GM18502 (cell line): ENCODE data around the gene TTC28.
"Not testable (repeated sequence)": the region's sequence is repeated elsewhere in the genome, so short reads cannot be mapped to it uniquely, and the experiment has no call there.

Experiments used
- ATAC-seq: cut with Tn5 transposase; IDR thresholded peaks from one replicate; pipeline ENCODE4 v1.9.1; 2021; ENCODE audit warnings: mild to moderate bottlenecking; ENCODE audit not compliant: unreplicated experiment, poor library complexity

TTC28 gene

GRCh38 chr22:28095316-28096095 lies 584.1 kb downstream of the TTC28 start:
- no peak for ATAC-seq

DNA sequence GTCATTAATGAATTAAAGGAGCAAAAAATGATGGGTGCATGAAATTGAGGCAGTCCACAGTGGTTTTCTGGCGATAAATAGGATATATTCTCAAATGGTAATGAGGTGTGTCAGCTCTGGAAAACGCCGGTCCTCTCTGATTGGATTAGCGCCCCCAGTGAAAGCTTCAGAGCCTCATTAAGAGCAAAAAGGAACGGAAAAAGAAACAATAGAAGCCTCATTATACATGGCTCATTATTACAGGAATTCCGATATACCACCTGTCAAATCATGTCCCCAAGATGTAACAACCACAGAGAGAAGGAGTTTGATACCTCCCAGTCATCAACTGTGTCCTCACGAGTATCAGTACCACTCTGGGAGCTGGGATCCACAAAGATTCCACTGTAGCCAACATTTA lies 584.9 kb downstream of the TTC28 start:
- ATAC-seq = no peak

GRCh38 chr22:28093711-28094110 lies 585.9 kb downstream of the TTC28 start:
- no peak for ATAC-seq

- ATAC-seq = no peak
Measured at GRCh38 chr22:28091486-28091885, 588.2 kb downstream of the TTC28 start.

DNA sequence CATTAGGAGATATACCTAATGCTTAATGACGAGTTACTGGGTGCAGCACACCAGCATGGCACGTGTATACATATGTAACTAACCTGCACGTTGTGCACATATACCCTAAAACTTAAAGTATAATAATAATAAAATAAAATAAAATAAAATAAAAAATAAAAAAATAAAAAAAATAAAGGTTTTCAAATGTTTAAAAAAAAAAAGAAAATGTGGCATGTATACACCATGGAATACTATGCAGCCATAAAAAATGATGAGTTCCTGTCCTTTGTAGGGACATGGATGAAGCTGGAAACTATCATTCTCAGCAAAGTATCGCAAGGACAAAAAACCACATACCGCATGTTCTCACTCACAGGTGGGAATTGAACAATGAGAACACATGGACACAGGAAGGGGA lies 590.1 kb downstream of the TTC28 start:
- not testable (repeated sequence) for ATAC-seq

- no peak for ATAC-seq
Measured at GRCh38 chr22:28077166-28077565, 602.5 kb downstream of the TTC28 start.

GRCh38 chr22:28075358-28075981 lies 604.2 kb downstream of the TTC28 start:
- no peak for ATAC-seq

DNA sequence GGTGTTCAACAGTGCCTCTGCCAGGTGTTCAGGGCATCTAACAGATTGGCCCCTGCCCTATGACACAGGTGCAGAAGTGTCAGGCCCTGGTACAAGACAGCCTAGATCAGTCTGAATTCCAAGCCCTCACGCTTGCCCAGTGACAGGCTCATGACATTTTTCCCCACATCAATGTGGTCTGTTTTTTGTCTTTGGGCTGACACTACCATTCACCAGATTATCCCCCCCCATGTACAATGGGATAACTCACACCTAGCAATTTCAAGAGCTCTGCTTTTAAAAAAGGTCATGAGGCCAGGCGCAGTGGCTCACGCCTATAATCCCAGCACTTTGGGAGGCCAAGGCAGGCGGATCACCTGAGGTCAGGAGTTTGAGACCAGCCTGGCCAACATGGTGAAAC lies 605.1 kb downstream of the TTC28 start:
- no peak for ATAC-seq

- ATAC-seq = no peak
Measured at GRCh38 chr22:28072066-28072465, 607.6 kb downstream of the TTC28 start.

DNA sequence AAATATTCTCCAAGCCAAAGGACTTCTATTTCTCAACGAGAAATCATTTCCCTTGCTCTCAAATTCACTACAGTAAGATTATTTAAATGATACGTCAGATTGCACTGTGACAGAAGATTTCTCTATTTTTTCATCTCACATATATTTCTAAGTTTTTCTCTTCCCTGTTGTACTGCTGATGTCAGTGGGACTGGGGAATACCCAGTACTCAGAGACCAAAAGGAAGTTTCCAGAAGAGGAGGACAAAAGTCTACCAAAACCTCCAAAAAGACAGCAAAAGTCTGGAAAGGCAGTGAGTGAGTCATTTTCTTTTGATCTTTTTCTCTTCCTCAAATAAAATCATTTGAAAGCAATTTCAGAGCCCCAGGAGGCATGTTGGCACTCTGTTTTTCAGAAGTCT lies 610.8 kb downstream of the TTC28 start:
- ATAC-seq = no peak

DNA sequence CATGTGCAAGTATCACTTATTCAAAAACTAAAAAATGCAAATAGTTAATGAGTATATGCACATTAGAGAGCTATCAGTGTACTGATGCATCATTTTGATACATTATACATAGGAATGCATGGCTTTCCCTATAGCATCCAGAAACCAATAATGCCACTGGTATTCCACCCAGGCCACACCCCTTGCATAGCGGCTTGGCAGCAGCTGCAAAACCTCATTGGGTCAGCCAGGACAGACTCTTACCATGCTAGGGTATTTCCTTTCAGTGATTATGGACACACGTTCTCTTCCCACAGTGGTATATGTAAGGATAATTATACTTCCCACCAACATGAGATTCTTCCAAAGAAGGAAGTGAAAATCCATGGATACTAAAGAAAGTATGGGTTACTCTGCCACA lies 614.7 kb downstream of the TTC28 start:
- ATAC-seq = no peak

DNA sequence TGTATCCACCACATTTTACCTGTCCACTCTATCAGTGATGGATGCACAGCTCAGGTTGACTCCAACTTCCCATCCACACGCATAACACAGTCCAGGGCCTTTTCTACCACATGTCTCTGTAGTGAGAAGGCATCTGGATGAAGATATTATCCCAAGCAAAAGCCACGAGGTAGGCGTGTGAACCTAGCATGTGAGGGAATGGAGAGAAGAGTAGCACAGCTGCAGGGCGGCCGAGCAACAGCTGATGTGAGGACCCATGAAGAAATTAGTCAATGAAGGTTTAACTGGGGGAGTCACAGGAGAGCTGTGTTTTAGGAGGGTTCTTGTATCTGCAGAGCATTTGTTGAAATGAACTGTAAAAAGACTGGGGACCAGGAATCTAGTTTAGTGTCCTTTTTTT lies 616.0 kb downstream of the TTC28 start:
- ATAC-seq = no peak

- not testable (repeated sequence) for ATAC-seq
Measured at GRCh38 chr22:28060594-28060993, 619.0 kb downstream of the TTC28 start.

GRCh38 chr22:28058036-28058435 lies 621.6 kb downstream of the TTC28 start:
- no peak for ATAC-seq

GRCh38 chr22:28054819-28055208 lies 624.8 kb downstream of the TTC28 start:
- ATAC-seq = no peak

DNA sequence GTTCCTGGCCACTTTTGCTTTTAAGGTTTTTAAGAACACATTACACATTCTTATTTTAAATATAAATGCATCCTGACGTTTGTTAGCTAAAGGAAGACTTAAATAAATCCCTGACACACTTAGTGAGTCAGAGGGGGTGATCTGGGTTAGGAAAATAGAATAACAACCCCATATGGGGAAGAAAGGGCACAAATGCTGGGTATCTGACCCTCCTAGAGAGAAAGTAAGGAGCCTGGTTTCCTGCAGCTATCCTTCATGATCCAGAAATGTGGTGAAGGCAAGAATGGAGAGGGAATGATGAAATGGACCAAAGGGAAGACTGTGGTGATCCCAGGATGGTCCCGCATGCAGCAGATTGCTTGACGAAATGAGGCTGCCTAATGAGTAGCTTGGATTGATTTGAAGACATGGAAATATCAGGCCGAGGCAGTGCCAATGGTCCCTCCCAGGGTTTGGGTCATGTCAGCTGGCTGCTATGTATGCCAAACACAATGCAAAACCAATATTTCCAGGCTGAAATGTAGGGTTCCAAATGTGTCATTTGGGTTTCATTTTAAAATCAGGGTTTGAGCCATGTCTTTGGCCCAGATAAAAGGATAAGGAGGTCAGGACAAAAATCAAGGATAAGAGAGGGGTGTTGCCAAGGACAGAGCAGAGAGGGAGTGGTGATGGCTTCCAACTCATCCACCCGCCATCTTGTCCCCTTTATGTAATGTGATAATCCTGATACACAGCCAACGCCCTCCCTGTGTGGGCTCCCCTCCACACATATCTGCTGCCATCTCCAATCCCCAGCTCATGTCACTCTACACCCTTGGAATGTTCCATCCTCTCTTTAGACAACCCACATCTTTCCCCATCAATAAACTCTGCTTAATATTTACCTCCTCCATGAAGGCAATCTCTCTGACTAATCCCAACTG lies 625.5 kb downstream of the TTC28 start:
- no peak for ATAC-seq

DNA sequence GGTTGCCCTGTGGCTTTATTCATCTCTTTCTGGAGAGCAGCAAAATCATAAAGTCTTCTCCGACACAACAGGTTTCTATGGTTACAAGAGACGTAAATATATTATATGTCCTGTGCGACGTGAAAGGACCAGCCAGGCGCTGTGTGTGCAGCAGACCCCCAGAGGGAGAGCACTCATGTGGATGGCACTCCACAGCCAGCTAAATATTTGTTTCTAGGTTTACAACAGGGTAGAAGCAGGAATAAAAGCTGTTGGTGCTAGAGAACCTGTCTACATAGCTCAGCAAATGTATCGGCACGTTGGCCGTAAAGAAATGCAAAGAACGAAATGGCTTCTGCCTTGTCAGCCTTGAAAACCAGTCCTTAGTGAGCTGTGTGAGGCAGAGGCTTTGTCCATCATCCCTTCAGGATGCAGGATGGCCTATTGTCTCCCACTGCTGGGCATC lies 626.8 kb downstream of the TTC28 start:
- ATAC-seq = no peak

- ATAC-seq = no peak
Measured at GRCh38 chr22:28051787-28052356, 627.8 kb downstream of the TTC28 start.

GRCh38 chr22:28051091-28051786 lies 628.4 kb downstream of the TTC28 start:
- ATAC-seq = no peak

DNA sequence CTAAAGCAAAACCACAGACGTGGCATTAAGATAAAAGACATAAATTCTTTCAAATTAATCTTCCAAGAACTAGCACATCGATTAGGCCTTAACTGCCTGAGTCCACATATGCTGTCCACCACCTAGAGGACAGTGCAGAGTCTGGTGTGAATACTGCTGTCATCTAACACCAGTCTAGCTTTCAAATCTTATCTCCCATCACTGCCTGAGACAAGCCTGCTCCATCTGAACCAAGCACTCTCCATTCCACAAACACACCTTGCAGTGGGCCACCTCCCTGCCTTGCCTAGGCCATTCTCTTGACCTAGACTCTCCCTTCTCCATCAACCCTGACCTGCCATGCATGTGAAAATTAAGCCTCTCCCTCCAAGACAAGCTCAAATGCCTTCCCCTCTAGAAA lies 631.1 kb downstream of the TTC28 start:
- ATAC-seq = no peak
